ENCODE data around the gene DIRAS2.
"Not testable (repeated sequence)": the region's sequence is repeated elsewhere in the genome, so short reads cannot be mapped to it uniquely, and the experiment has no call there.

The DIRAS2 gene, protein sequence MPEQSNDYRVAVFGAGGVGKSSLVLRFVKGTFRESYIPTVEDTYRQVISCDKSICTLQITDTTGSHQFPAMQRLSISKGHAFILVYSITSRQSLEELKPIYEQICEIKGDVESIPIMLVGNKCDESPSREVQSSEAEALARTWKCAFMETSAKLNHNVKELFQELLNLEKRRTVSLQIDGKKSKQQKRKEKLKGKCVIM

DNA sequence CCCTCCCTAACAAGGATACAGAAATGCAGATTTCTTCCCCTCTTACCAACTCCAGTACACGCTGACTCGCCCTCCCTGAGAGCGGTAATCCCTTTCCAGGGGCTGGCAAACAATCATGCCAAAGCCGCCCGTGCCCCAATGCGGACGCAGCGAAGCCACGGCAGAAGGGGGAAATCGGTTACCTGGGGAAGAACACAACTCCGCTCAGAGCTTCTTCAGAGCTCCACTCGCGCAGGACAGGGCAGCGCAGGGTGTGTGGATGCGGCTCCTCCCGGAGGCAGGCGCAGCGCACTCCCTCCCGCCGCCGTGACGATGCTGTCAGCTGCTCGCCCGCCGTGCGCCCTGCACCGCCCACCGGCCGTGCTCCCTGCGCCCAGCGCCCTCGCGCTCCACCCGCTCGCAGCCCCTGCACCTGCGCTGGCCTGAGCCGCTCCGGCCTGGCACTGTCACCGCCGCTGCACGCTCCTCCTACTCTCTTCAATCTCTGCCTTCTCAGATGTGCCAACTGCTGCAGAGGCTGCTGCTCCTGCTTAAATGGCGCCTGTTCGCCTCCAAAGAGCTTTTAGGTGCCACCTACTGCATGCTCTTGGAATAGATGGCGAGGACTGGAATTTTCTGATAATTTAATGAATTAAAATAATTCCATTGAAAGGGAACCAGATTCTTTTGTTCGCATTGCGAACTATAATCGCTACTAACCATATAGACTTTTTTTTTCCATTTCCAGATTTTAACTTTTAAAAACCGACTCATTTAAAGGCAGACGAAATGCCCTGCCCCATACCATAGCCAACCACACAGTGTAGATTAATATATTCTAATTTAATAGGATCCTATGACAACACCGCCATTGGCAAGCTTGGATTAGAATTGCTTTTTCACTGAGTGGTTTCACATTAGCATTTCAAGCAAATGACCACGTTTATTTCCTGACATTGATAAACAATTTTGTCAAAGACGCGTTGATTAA, at the start of gene DIRAS2:
Gene DIRAS2 (minus strand): TSS at position 255 of the 970 bp plus-strand sequence. CDS start 28,997 bp downstream, outside the sequence.
- DNase-seq = peak; percentile 89

DNA sequence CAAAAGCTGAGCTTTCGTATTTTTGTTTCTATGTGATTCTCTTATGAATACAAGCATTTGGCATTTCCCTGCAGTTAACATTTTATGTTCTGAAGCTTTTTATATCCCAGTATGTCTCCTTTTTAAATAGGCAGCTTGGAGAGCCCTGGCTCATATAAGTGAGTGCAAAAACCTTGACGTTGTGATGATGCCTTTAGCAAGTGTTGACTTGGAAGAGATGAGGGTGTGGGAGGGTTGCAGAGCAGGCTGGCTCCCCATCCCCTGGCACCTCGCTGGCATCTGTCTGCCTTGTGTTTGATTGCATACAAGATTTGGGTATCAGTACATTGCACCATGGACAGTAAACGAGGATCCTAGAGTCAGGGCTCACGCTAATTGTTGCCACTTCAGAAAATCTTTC, 42.1 kb upstream of the DIRAS2 start:
- no peak for DNase-seq

DNA sequence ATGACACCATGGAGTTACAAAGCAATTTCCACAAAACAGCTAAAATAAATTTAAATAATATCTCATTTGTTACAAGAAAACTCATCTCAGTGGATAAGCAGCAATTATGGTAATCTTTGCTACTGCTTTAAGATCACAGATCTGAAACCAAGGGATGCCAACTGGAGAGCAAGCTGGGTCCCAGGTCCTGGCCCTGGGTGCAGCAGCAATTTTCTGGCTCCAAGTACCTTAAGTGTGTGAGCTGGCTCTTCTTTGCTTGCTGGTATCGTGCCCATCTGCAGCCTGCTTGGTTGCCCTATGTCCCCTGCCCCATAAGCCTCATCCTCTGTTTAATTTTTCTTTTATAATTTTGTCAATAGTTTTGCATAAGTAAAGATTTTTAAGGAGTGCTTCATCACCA, 41.5 kb upstream of the DIRAS2 start:
- no peak for DNase-seq

DNA sequence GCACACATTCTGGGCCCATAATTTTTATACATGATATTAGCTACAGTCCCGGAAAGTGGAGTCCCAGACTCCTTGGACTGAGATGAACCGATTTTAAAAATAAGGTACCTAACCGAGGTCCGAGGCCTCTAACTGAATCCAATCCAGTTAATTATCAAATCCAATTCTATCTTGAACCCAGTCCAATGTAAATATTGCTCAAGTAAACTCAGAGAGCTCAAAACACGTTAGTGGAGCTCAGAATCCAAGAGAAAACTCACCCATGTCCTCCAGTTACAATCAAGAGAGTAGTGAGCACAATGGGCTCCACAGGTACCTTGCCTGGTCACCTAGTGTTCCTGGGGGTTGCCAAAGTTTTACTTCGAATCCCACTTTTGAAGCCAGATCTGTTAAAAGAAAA, 37.9 kb upstream of the DIRAS2 start:
- no peak for DNase-seq

DNA sequence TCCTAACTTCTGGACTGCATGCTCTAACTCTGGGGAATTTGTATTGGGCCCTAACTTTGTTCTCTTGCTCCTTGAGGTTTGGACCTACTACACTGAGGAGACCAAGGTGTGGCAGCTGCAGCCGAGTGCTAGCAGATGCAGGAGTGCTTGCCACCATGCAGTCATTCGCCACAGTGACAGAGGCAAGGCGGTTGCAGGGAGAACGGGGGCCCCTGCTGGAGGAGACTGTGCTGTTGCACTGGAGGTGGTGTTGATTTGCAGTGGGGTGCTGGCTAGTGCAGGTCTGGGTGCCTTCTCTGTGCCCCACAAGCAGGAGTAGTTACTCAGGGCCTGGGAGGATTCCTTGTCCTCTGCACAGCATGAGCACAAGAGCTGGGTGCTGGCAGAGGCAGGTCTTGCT, 22.4 kb upstream of the DIRAS2 start:
- no peak for DNase-seq

DNA sequence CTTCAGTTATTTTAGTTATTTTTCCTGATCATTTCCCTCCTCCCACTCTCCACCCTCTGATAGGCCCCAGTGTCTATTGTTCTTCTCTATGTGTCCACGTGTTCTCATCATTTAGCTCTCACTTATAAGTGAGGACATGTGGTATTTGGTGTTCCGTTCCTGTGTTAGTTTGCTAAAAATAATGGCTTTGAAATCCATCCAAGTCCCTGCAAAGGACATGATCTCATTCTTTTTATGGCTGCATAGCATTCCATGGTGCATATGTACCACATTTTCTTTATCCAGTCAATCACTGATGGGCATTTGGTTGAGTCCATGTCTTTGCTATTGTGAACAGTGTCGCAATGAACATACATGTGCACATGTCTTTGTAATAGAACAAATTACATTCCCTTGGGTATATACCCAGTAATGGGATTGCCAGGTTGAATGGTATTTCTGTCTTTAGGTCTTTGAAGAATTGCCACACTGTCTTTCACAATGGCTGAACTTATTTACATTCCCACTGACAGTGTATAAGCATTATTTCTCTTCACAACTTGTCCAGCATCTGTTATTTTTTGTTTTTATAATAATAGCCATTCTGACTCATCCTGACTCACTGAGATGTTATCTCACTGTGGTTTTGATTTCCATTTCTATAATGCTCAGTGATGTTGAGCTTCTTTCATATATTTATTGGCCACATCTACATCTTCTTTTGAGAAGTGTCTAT, 17.2 kb upstream of the DIRAS2 start:
- DNase-seq = no peak

DNA sequence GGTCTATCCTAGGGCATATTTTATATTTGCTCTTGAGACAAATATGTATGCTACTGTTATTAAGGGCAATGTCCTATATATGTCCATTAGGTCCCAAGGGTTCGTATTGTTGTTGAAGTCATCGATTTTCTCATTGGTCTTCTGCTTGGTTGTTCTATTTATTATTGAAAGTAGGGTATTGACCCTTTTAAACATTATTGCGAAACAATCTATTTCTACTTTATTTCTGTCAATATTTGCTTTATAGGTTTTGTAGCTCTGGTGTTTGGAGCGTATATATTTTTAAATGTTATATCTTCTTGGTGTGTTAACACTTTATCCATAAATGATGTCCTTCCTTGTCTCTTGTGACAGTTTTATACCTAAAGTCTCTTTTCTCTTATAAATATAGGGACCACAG, 16.2 kb upstream of the DIRAS2 start:
- no peak for DNase-seq

DNA sequence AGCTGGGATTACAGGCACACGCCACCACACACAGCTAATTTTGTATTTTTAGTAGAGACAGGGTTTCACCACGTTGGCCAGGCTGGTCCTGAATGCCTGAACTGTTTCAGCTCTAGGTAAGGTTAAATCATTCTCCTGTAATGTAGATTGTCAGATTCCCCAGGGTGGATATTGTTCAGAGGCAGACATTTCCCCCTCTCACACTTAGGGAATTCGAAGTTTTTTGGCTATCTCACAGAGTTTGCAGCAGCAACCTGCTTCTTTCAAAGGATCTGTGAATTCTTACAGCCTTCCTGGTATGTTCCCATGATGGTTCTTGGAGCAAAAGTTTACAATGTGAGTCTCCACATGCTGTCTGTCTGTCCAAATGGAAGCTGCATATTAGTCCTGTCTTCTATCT, 15.6 kb upstream of the DIRAS2 start:
- no peak for DNase-seq

DNA sequence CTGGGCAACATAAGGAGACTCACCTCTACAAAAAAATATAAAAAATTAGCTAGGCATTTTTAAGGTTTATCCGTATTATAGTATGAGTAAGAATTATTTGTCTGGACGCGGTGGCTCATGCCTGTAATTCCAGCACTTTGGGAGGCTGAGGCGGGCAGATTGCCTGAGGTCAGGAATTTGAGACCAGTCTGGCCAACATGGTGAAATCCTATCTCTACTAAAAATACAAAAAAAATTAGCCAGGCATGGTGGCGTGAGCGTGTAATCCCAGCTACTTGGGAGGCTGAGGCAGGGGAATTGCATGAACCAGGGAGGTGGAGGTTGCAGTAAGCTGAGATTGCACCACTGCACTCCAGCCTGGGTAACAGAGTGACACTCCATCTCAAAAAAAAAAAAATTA, 14.3 kb upstream of the DIRAS2 start:
- DNase-seq = not testable (repeated sequence)

DNA sequence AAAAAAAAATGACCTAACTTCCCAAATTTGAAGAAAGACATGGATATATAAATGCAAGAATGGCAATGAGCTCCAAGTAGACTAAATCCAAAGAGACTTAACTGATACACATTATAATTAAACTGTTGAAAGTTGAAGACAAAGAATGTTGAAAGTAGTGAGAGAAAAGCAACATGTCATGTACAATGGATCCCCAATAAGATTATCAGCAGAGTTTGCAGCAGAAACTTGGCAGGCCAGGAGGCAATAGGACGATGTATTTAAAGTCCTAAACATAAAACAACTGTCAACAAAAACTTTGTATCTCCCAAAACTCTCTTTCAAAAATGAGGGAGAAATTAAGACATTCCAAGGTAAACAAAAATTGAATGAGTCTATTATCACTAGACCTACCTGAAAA, 8.6 kb upstream of the DIRAS2 start:
- no peak for DNase-seq

DNA sequence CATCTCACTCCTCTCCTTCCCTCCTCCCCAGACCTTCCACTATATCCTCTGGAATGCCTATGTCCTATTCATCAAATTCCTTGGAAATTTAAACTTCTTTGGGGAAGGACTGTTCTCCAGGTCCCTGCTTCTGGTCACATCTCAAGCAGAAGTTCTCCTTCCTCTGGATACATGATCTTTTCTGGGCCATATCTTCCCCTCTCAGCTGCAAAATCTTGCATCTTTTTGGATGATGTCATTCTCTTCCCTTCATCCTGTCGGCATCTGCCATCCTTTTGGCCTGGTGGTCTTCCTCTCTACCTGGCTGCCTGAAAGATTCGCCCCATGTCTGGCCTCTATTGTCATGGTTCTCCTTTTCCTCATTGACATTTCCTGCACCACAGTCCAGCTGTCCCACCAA, 5.2 kb upstream of the DIRAS2 start:
- no peak for DNase-seq

DNA sequence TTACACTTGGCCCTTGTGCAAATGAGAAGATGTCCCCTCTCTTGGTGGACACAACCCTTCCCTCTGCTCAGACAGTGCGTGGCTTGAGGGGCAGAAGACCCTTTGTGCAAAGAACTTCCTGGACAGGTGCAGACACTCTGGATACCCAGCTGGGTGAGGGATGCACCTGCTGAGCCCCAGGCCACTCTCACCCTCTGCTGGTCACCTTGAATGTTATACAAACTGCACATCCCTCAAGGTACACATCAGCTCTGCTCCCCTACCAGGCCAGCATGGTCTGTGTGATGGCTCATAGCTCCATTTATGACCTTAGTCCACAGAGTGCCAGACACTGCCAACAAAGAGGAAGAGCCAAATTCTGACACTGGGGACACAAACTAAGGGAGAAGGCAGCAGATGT, 3.1 kb upstream of the DIRAS2 start:
- DNase-seq = peak; percentile 14

DNA sequence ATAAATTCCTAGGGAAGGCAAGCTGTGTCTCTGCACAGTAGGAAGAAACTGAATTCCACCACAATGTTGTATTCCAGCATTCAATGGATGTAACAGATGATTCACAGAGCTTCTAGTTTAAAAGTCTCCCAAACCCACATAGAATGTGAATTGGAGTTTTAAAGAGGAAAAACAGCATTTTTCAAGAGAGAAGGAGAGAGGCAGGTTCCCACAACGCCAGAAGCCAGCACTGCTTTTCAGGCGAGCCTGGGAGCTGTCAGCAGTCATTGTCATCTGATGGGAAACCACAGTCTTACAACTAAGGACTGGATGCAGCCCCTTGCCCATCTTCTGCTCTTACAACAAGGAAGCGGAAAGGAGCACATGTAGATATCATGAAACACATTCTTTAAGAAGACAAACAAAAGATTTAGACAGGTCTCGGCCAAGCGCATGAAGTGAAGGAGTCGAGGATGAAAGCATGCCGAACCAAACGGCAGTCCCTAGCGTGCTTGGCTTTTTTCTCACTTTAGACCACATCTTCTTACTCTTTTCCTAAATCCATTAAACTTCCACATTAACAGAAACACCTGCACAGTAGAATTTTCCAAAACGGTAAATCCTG, 638 bp downstream of the DIRAS2 start:
- peak; percentile 26 for DNase-seq

DNA sequence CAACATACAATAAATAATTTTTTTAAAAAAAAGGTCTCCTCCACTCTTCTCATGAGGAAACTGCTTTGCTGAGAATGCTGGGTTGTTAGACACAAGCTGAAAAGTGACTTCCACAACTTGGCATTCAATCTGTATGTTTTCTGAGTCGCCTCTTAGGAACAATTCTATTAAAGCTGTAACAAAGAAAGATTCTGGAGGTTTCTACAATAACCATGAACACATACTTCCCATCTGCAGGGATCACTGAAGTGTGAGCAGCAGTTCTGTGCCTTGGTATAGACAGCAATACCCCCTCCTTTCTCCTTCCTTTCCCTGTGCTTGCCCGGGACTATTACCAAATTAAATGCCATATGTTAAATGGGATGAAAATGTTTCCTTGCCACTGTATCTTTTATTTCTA, 1.5 kb downstream of the DIRAS2 start:
- no peak for DNase-seq

DNA sequence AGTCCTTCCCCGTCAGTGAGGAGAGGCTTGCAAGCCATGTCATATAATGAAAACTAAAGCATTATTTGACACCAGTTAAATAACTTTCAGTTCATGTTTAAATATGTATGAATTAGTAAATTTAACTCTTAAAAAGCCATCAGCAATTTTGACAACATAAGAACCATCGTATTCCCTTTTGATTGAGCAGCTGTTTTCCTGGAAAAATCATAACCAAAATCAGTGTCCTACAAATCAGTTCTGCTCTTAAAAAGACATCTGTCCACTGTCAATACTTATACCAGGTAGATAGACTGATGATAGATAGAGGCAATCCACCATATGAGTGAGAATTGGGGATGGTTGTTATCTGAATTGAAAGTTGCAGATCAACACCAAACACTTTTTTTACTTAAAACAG, 2.3 kb downstream of the DIRAS2 start:
- no peak for DNase-seq

DNA sequence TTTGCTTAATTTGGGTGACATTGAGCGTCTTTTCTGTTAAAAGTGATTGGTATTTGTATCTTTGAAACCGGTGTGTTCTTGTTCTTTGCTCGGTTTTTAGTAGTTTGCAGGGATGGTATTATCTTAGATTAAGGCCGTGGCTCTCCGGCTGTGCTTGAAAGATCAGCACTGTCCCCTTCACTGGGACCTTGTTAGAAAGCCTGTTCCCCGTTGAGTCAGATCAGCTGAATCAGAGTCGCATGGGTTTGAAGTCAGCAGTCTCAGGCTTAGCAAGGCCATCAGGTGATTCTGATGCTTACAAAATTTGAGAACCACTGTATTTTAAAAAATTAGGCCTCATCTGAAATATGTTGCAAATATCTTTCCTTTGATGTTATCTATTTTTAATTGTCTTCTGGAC, 5.0 kb downstream of the DIRAS2 start:
- DNase-seq = no peak

DNA sequence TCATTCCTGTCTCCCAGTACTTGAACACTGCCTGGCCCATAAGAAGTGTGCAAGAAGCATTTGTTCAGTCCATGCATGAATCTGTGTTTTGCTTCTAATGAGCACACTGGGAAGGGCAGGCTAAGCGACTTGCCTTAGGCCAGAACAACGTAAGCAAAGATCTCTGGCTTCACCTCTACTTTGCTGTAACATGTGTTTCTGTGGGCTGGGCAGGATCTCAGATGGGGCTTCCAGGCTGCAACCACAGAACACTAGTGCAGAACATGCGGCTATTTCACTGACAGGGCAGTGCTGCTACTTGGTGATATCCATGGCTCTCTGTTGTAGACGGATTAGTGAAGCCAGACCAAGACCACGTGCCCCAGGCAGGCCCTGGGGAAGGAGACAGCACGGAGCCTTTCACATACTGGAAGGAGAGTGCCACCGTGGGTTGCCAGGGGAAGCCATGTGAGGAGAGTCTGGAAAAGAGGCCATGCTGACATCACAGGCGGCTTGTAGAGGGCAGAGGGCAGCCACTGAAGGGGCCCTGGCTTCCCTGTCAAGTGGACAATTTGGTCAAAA, 9.9 kb downstream of the DIRAS2 start:
- no peak for DNase-seq

DNA sequence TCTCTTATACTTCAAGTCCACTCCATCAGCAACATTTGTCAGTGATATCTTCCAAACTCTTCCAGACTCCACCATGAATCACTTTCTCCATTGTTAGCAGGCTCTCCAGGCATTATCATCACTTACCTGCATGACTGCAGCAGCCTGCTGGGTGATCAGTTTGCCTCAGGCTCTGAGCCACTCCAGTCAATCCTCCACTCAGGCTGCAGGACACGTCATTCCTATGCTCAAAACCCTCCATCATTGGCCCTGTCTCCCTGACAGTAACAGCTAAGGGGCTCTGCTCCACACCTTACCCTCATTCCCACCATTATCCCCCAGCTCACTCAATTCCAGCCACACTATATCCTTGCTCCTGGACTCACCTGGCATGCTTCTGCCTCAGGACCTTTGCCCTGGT, 10.7 kb downstream of the DIRAS2 start:
- no peak for DNase-seq

DNA sequence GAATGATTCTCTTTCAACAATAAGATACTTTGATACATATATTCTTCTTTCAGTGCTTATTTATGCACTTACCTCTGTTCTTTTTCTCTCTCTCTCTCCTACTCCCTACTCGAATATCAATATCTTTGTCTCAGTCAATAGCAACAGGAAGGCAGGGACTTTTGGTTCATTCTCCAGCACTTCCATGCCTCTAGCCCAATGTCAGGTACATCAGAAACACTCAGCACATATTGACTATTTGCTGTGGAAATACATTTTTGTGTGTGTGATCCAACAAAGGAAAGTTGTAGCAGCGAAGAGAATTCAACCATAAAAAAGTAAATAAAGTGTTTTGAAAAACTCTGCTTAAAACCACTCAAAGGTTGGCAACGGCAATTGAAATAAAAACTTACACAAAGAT, 12.6 kb downstream of the DIRAS2 start:
- peak; percentile 50 for DNase-seq

DNA sequence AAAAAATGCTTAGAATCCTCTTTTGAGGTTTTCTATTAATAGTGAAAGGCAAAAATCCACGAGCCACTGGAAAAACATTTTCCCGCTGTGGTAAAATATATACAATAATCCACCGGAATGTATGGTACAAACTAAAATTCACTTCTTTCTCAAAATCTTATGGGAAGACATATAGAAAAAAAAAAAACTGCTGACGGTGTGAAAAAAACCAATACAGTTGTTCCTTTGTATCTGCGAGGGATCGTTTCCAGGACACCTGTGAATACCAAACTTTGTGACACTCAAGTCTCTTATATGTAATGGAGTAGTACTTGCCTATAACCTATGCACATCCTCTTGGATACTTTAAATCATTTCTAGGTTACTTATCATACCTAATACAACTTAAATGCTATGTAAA, 13.3 kb downstream of the DIRAS2 start:
- no peak for DNase-seq

DNA sequence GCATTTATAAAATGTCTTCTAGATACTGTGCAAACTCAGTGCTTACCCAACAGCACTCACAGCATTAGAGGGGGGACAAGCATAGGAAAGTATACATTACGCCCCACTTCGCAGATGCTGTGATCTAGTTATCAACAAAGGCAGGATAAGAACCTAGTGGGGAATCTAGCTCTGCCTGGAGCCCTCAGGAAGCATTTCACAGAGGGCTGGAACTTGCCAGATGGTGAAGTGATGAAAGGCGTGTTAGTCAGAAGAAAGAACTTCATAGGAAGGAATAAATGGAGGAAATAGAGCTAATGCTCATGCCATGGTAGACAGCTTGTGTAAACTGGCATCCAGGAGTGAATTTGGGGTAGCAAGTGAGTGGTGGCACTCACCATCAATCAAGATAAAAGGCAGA, 25.8 kb downstream of the DIRAS2 start:
- no peak for DNase-seq

DNA sequence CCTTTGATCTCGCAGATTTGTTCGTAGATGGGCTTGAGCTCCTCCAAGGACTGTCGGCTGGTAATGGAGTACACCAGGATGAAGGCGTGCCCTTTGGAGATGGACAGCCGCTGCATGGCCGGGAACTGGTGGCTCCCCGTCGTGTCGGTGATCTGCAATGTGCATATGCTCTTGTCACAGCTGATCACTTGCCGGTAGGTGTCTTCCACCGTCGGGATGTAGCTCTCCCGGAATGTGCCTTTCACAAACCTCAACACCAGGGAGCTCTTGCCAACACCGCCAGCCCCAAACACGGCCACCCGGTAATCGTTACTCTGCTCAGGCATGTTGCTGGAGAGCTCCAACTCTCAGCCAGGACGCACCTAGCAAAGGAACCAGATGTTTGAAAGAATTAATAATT, 29.1 kb downstream of the DIRAS2 start:
- DNase-seq = no peak

DNA sequence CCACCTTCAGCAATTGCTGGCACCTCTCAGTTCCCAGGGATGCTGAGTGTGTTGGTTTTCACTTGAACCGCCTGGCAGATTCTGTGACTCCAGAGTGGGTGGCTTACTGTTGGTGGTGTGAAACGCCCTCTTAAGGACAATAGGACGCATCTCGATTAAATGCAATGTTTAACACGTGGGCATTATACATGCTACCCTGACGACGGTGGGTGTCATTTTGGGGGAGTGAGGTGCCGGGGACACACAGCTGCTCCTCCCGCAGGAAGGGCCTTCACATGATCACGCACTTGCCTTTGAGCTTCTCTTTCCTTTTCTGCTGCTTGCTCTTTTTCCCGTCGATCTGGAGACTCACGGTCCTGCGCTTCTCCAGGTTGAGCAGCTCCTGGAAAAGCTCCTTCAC, 29.7 kb downstream of the DIRAS2 start:
- DNase-seq = no peak

Data from NCI-H510A treated with DMSO at 0.1 percent for 48 hours (cell line).